ENCODE data around the gene ODF2L.
"Not testable (repeated sequence)": the region's sequence is repeated elsewhere in the genome, so short reads cannot be mapped to it uniquely, and the experiment has no call there.

The ODF2L gene

GRCh38 chr1:86370601-86371022 lies 25.5 kb downstream of the ODF2L start:
- no peaks in the 10 kb centered on the region for H3K4me1 ChIP-seq (ENCODE audit: insufficient read depth, low read length)
- H3K9me3 ChIP-seq (ENCODE audit: control insufficient read depth, insufficient read depth, low read length) = no peaks in the 10 kb centered on the region
- no peak overlapping the region for H3K9ac ChIP-seq (ENCODE audit: low read depth, low read length)
- no peaks in the 10 kb centered on the region for H3K36me3 ChIP-seq (ENCODE audit: insufficient read depth, low read length)

GRCh38 chr1:86365896-86366295 lies 30.2 kb downstream of the ODF2L start:
- H3K36me3 ChIP-seq (ENCODE audit: insufficient read depth, low read length) = no peaks in the 10 kb centered on the region
- H3K9me3 ChIP-seq (ENCODE audit: control insufficient read depth, insufficient read depth, low read length) = no peaks in the 10 kb centered on the region
- H3K4me1 ChIP-seq (ENCODE audit: insufficient read depth, low read length) = no peaks in the 10 kb centered on the region
- no peak overlapping the region for H3K9ac ChIP-seq (ENCODE audit: low read depth, low read length)

- Histone ChIP-seq H3K9ac (ENCODE audit: low read depth, low read length) (no peak overlapping the region), H3K9me3 (ENCODE audit: control insufficient read depth, insufficient read depth, low read length) (no peaks in the 10 kb centered on the region), H3K4me1 (ENCODE audit: insufficient read depth, low read length) (no peaks in the 10 kb centered on the region), H3K36me3 (ENCODE audit: insufficient read depth, low read length) (no peaks in the 10 kb centered on the region; the same call in 1 of the 2 replicates)
Observed at GRCh38 chr1:86362807-86363206, 33.3 kb downstream of the ODF2L start.

GRCh38 chr1:86357796-86358195 lies 38.3 kb downstream of the ODF2L start:
- no peak overlapping the region for H3K9ac ChIP-seq (ENCODE audit: low read depth, low read length)
- H3K9me3 ChIP-seq (ENCODE audit: control insufficient read depth, insufficient read depth, low read length) = no peaks in the 10 kb centered on the region

GRCh38 chr1:86356247-86356646 lies 39.9 kb downstream of the ODF2L start:
- H3K36me3 ChIP-seq (ENCODE audit: insufficient read depth, low read length) = no peaks in the 10 kb centered on the region; the same call in 1 of the 2 replicates
- no peaks in the 10 kb centered on the region for H3K9me3 ChIP-seq (ENCODE audit: control insufficient read depth, insufficient read depth, low read length)
- no peak overlapping the region for H3K9ac ChIP-seq (ENCODE audit: low read depth, low read length)
- H3K4me1 ChIP-seq (ENCODE audit: insufficient read depth, low read length) = no peaks in the 10 kb centered on the region

More at GRCh38 chr1:86357796-86358195, 38.3 kb downstream of the ODF2L start:
- Histone ChIP-seq H3K4me1 (ENCODE audit: insufficient read depth, low read length) (no peaks in the 10 kb centered on the region), H3K36me3 (ENCODE audit: insufficient read depth, low read length) (no peaks in the 10 kb centered on the region; the same call in 1 of the 2 replicates)

GRCh38 chr1:86352086-86352485 lies 44.0 kb downstream of the ODF2L start:
- Histone ChIP-seq H3K9ac (ENCODE audit: low read depth, low read length) (no peak overlapping the region), H3K4me1 (ENCODE audit: insufficient read depth, low read length) (no peaks in the 10 kb centered on the region), H3K36me3 (ENCODE audit: insufficient read depth, low read length) (no peaks in the 10 kb centered on the region), H3K9me3 (ENCODE audit: control insufficient read depth, insufficient read depth, low read length) (no peaks in the 10 kb centered on the region)

- not testable (repeated sequence) for H3K4me1 ChIP-seq (ENCODE audit: insufficient read depth, low read length); H3K9ac ChIP-seq (ENCODE audit: low read depth, low read length); H3K9me3 ChIP-seq (ENCODE audit: control insufficient read depth, insufficient read depth, low read length); H3K36me3 ChIP-seq (ENCODE audit: insufficient read depth, low read length)
Observed at GRCh38 chr1:86350230-86350629, 45.9 kb downstream of the ODF2L start.

- Histone ChIP-seq H3K9me3 (ENCODE audit: control insufficient read depth, insufficient read depth, low read length) (no peaks in the 10 kb centered on the region), H3K9ac (ENCODE audit: low read depth, low read length) (no peak overlapping the region), H3K36me3 (ENCODE audit: insufficient read depth, low read length) (no peaks in the 10 kb centered on the region), H3K4me1 (ENCODE audit: insufficient read depth, low read length) (no peaks in the 10 kb centered on the region)
Observed at GRCh38 chr1:86346388-86346787, 49.7 kb downstream of the ODF2L start.

- H3K36me3 ChIP-seq (ENCODE audit: insufficient read depth, low read length) = no peaks in the 10 kb centered on the region
- H3K9ac ChIP-seq (ENCODE audit: low read depth, low read length) = no peak overlapping the region
- no peaks in the 10 kb centered on the region for H3K9me3 ChIP-seq (ENCODE audit: control insufficient read depth, insufficient read depth, low read length)
- H3K4me1 ChIP-seq (ENCODE audit: insufficient read depth, low read length) = no peaks in the 10 kb centered on the region
Observed at GRCh38 chr1:86345042-86345441, 51.1 kb downstream of the ODF2L start.

- Histone ChIP-seq H3K9ac (ENCODE audit: low read depth, low read length) (no peak overlapping the region), H3K9me3 (ENCODE audit: control insufficient read depth, insufficient read depth, low read length) (no peaks in the 10 kb centered on the region), H3K4me1 (ENCODE audit: insufficient read depth, low read length) (no peaks in the 10 kb centered on the region)
Observed at GRCh38 chr1:86339906-86340305, 56.2 kb downstream of the ODF2L start.

GRCh38 chr1:86339014-86339812 lies 56.9 kb downstream of the ODF2L start:
- no peaks in the 10 kb centered on the region for H3K9me3 ChIP-seq (ENCODE audit: control insufficient read depth, insufficient read depth, low read length)
- no peaks in the 10 kb centered on the region for H3K36me3 ChIP-seq (ENCODE audit: insufficient read depth, low read length)
- H3K4me1 ChIP-seq (ENCODE audit: insufficient read depth, low read length) = no peaks in the 10 kb centered on the region
- H3K9ac ChIP-seq (ENCODE audit: low read depth, low read length) = no peak overlapping the region

More at GRCh38 chr1:86339906-86340305, 56.2 kb downstream of the ODF2L start:
- H3K36me3 ChIP-seq (ENCODE audit: insufficient read depth, low read length) = no peaks in the 10 kb centered on the region

- Histone ChIP-seq H3K9ac (ENCODE audit: low read depth, low read length) (no peak overlapping the region), H3K36me3 (ENCODE audit: insufficient read depth, low read length) (no peaks in the 10 kb centered on the region), H3K9me3 (ENCODE audit: control insufficient read depth, insufficient read depth, low read length) (no peaks in the 10 kb centered on the region), H3K4me1 (ENCODE audit: insufficient read depth, low read length) (no peaks in the 10 kb centered on the region)
Observed at GRCh38 chr1:86335916-86336315, 60.2 kb downstream of the ODF2L start.

- Histone ChIP-seq H3K9ac (ENCODE audit: low read depth, low read length) (no peak overlapping the region), H3K9me3 (ENCODE audit: control insufficient read depth, insufficient read depth, low read length) (no peaks in the 10 kb centered on the region), H3K4me1 (ENCODE audit: insufficient read depth, low read length) (no peaks in the 10 kb centered on the region), H3K36me3 (ENCODE audit: insufficient read depth, low read length) (no peaks in the 10 kb centered on the region)
Observed at GRCh38 chr1:86325264-86325663, 70.9 kb downstream of the ODF2L start.

GRCh38 chr1:86324130-86324822 lies 71.8 kb downstream of the ODF2L start:
- Histone ChIP-seq H3K4me1 (ENCODE audit: insufficient read depth, low read length) (no peaks in the 10 kb centered on the region), H3K36me3 (ENCODE audit: insufficient read depth, low read length) (no peaks in the 10 kb centered on the region), H3K9ac (ENCODE audit: low read depth, low read length) (no peak overlapping the region)

GRCh38 chr1:86322241-86322640 lies 73.9 kb downstream of the ODF2L start:
- no peaks in the 10 kb centered on the region for H3K36me3 ChIP-seq (ENCODE audit: insufficient read depth, low read length)
- H3K9me3 ChIP-seq (ENCODE audit: control insufficient read depth, insufficient read depth, low read length) = no peaks in the 10 kb centered on the region
- no peaks in the 10 kb centered on the region for H3K4me1 ChIP-seq (ENCODE audit: insufficient read depth, low read length)
- no peak overlapping the region for H3K9ac ChIP-seq (ENCODE audit: low read depth, low read length)

More at GRCh38 chr1:86324130-86324822, 71.8 kb downstream of the ODF2L start:
- no peaks in the 10 kb centered on the region for H3K9me3 ChIP-seq (ENCODE audit: control insufficient read depth, insufficient read depth, low read length)

Measured in ES-I3 (cell line).